GM23248 (cell line): Measurements from ENCODE around the gene MICU1. TPM values are rescaled to one million over a fixed set of nuclear protein-coding genes. Genes with fewer than 3 reads are reported as not detected.

Source experiments
- DNase-seq: peaks from one replicate; pipeline ENCODE4 v3.0.0-alpha.2; 2015
- H2AFZ ChIP-seq: fragments of 200-600 bp; sonication (generic); 2 replicates; pipeline ENCODE4 v1.6.1; 2016; ENCODE audit warnings: antibody characterized with exemption
- H3F3A ChIP-seq: fragments of 200-600 bp; sonication (generic); 2 replicates; pipeline ENCODE4 v1.6.1; 2016; ENCODE audit warnings: mild to moderate bottlenecking, antibody characterized with exemption, mixed run types; ENCODE audit not compliant: insufficient read depth
- H3K27ac ChIP-seq: fragments of 200-600 bp; sonication (generic); 2 replicates; pipeline ENCODE4 v1.5.1; 2016; ENCODE audit warnings: mild to moderate bottlenecking
- H3K27me3 ChIP-seq: fragments of 200-600 bp; sonication (generic); replicated peaks from 2 replicates; pipeline ENCODE4 v1.6.1; 2016; ENCODE audit warnings: mild to moderate bottlenecking; ENCODE audit not compliant: insufficient read depth
- H3K36me3 ChIP-seq: fragments of 200-600 bp; sonication (generic); 2 replicates; pipeline ENCODE4 v1.6.1; 2016; ENCODE audit warnings: low read depth, mild to moderate bottlenecking
- H3K4me1 ChIP-seq: fragments of 200-600 bp; sonication (generic); 2 replicates; pipeline ENCODE4 v1.6.1; 2016; ENCODE audit warnings: mild to moderate bottlenecking; ENCODE audit not compliant: insufficient read depth
- H3K4me2 ChIP-seq: fragments of 200-600 bp; sonication (generic); one replicate; pipeline ENCODE4 v1.6.1; 2016; ENCODE audit warnings: mild to moderate bottlenecking; ENCODE audit not compliant: unreplicated experiment
- H3K4me3 ChIP-seq: fragments of 200-600 bp; sonication (generic); 2 replicates; pipeline ENCODE4 v1.5.1; 2016; ENCODE audit warnings: mild to moderate bottlenecking
- H3K79me2 ChIP-seq: fragments of 200-600 bp; sonication (generic); 2 replicates; pipeline ENCODE4 v1.6.1; 2016; ENCODE audit warnings: mild to moderate bottlenecking; ENCODE audit not compliant: insufficient read depth
- H3K9ac ChIP-seq: fragments of 200-600 bp; sonication (generic); 2 replicates; pipeline ENCODE4 v1.6.1; 2016; ENCODE audit warnings: mild to moderate bottlenecking
- H3K9me2 ChIP-seq: fragments of 200-600 bp; sonication (generic); 2 replicates; pipeline ENCODE4 v1.6.1; 2016; ENCODE audit warnings: mixed run types, mild to moderate bottlenecking, moderate library complexity; ENCODE audit not compliant: insufficient read depth
- H3K9me3 ChIP-seq: fragments of 200-600 bp; sonication (generic); one replicate; pipeline ENCODE4 v1.6.1; 2017; ENCODE audit warnings: low read depth
- H4K20me1 ChIP-seq: fragments of 200-600 bp; sonication (generic); 2 replicates; pipeline ENCODE4 v1.6.0; 2016; ENCODE audit not compliant: insufficient read depth
- EZH2 ChIP-seq: fragments of 200-600 bp; sonication (generic); IDR thresholded peaks from 2 replicates; pipeline ENCODE4 v1.6.1; 2018; ENCODE audit warnings: antibody characterized with exemption, mild to moderate bottlenecking; ENCODE audit not compliant: insufficient read depth, poor library complexity, severe bottlenecking
- EZH2phosphoT487 ChIP-seq: fragments of 200-600 bp; sonication (generic); IDR thresholded peaks from 2 replicates; pipeline ENCODE4 v1.6.1; 2018; ENCODE audit warnings: antibody characterized with exemption, moderate library complexity, mild to moderate bottlenecking, low read depth; ENCODE audit not compliant: insufficient read depth
- WGBS, 2 experiments: methylation state at CpG; one replicate each; pipeline ENCODE4 v1.1.6; 2015 to 2017; ENCODE audit warnings: low lambda C conversion rate in 2 of 2, low coverage in 1 of 2; ENCODE audit errors: missing lambda C conversion rate in 2 of 2; 5-methylcytosine and 5-hydroxymethylcytosine counted together
- in situ Hi-C: fragments of 300-500 bp; cut with MboI; formaldehyde crosslinking; loops from 2 replicates; pipeline ENCODE4 v1.15.0; 2020
- polyA plus RNA-seq: library from polyadenylated mRNA; unstranded; fragments of >200 nt; fragmentation: Nextera tagmentation; extraction: Ambion mirVana; gene quantifications from 2 replicates; pipeline ENCODE4 v1.2.1, GENCODE V29; 2016
- total RNA-seq: library from RNA; depleted of rRNA; stranded (reverse); fragments of >200 nt; shearing (Covaris generic); gene quantifications from 2 replicates; pipeline ENCODE4 v1.2.3, GENCODE V29; 2014

The MICU1 gene
- total and polyA plus RNA-seq, 2 experiments from 2014 or later, result 37.3 to 45.0 TPM

DNA sequence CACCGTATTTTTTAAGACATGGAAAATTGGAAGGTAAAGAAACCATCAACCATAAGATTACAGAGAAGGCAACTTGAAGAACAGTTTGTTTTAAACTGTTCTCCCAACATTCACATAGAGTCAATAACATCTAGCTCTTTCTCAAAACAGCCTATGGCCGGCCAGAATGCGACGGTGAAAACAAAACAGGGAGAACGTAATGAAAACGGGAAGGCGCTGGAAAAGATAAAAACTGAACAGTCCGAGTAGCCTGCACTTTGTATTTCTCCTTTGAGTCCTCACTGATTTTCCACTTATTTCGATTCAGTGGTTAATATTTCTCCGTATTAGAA lies 637 bp downstream of the MICU1 start:
- no peak for DNase-seq
- Histone ChIP-seq H3K79me2 (peaks cover 51% of the 10 kb centered on the region), H3F3A (no peaks in the 10 kb centered on the region), H3K4me3 (peak overlapping the region; percentile 87), H3K27me3 (no peaks in the 10 kb centered on the region), H3K9me3 (no peaks in the 10 kb centered on the region), H3K27ac (peak overlapping the region; percentile 85), H2AFZ (peak overlapping the region; percentile 91), H3K9ac (peak overlapping the region; percentile 94), H3K4me2 (peak overlapping the region; percentile 94), H3K36me3 (no peaks in the 10 kb centered on the region; the same call in 1 of the 2 replicates), H3K4me1 (peaks cover 9% of the 10 kb centered on the region; the same call in 1 of the 2 replicates), H4K20me1 (no peaks in the 10 kb centered on the region), H3K9me2 (no peaks in the 10 kb centered on the region)
- in situ Hi-C loops, result no loop called here
- TF ChIP-seq EZH2, result no peak
- no peak for TF ChIP-seq EZH2phosphoT487
- 0 to 1% methylated on average over 10 of the region's 10 CpGs for WGBS, 2 experiments

DNA sequence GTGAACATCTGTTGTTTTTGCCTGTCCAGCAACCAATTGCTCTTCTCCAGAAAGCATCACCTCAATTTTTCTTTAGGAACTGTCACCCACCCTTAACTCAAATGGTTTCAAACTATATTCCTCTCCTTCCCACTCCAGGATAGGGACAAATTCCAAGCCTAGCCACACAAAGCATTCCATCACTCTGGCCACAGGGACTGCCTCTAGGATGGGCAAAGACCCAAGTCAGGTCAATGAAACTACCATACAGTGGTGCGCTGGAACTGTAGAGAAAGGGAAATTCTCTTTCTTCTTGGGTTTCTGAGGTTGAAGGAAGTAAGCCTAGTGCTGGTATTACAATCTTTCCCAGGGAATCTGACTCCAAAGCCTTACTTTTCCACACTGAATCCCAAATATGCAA lies 3.6 kb downstream of the MICU1 start:
- peaks cover 80% of the 10 kb centered on the region for H3K79me2 ChIP-seq
- no peaks in the 10 kb centered on the region for H3F3A ChIP-seq
- no peaks in the 10 kb centered on the region for H3K9me3 ChIP-seq
- H2AFZ ChIP-seq, result no peak overlapping the region
- no peak overlapping the region for H3K4me2 ChIP-seq
- no peak overlapping the region for H3K27ac ChIP-seq
- H3K9me2 ChIP-seq, result no peaks in the 10 kb centered on the region
- DNase-seq, result no peak
- H3K36me3 ChIP-seq, result no peaks in the 10 kb centered on the region; the same call in 1 of the 2 replicates
- in situ Hi-C loops, result no loop called here
- 91 to 100% methylated on average over 1 of the region's 1 CpG for WGBS, 2 experiments
- no peak overlapping the region for H3K9ac ChIP-seq
- peaks cover 9% of the 10 kb centered on the region; the same call in 1 of the 2 replicates for H3K4me1 ChIP-seq
- no peaks in the 10 kb centered on the region for H4K20me1 ChIP-seq
- TF ChIP-seq EZH2, result no peak
- no peak for TF ChIP-seq EZH2phosphoT487
- H3K27me3 ChIP-seq, result no peaks in the 10 kb centered on the region
- H3K4me3 ChIP-seq, result no peak overlapping the region

DNA sequence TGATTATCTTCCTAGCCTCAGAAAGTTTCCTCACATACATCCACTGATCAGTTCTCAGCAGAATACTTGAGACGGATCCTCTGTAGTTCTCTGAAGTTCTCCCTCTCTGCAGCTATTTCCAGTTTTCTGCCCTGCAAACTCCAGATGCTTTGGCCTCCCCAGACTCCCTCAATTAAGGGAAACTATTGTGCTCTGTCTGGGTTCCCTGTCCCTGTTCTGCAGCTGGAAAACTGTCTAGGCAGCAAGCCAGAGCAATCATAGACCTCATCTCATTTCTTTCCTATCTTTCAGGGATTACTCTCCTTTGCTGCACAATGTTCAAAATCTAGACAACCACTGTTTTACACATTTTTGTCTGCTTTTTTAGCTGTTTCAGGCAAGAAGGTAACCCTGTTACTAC lies 9.2 kb downstream of the MICU1 start:
- no peak for TF ChIP-seq EZH2
- no peak for TF ChIP-seq EZH2phosphoT487
- in situ Hi-C loops, result no loop called here
- Histone ChIP-seq H3K9me2 (no peaks in the 10 kb centered on the region), H3K9me3 (no peaks in the 10 kb centered on the region), H3K27ac (no peak overlapping the region), H3K36me3 (no peaks in the 10 kb centered on the region), H3F3A (no peaks in the 10 kb centered on the region), H3K4me2 (no peak overlapping the region), H2AFZ (no peak overlapping the region), H3K9ac (no peak overlapping the region), H4K20me1 (no peaks in the 10 kb centered on the region), H3K79me2 (peaks cover 97% of the 10 kb centered on the region), H3K4me3 (no peak overlapping the region), H3K27me3 (no peaks in the 10 kb centered on the region), H3K4me1 (no peaks in the 10 kb centered on the region)
- 35 to 37% methylated on average over 1 of the region's 1 CpG for WGBS, 2 experiments
- no peak for DNase-seq

DNA sequence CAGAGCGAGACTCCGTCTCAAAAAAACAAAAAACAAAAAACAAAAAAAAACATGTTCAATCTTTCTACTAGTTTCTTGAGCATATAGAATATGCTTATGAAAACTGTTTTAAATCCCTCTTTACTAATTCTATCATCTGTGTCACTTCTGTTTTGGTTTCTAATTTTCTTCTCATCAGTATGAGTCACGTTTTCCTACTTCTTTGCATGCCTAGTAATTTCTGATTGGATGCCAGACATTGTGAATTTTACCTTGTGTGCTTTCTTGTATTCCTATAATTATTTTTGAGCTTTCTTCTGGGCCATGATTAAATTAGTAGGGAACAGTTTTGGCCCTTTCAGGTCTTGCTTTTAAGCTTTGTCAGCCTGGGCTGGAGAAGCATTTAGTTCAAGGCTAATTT lies 9.9 kb downstream of the MICU1 start:
- no peaks in the 10 kb centered on the region for H3K36me3 ChIP-seq
- TF ChIP-seq EZH2phosphoT487 (no peak), EZH2 (no peak)
- no peaks in the 10 kb centered on the region for H3F3A ChIP-seq
- H3K9ac ChIP-seq, result no peak overlapping the region
- no peak overlapping the region for H3K4me2 ChIP-seq
- peak; percentile 57 for DNase-seq
- no peaks in the 10 kb centered on the region for H3K27me3 ChIP-seq
- no peaks in the 10 kb centered on the region for H4K20me1 ChIP-seq
- H3K9me3 ChIP-seq, result no peaks in the 10 kb centered on the region
- no peak overlapping the region for H3K4me3 ChIP-seq
- no peaks in the 10 kb centered on the region for H3K9me2 ChIP-seq
- 36 to 45% methylated on average over 3 of the region's 3 CpGs for WGBS, 2 experiments
- peaks cover 97% of the 10 kb centered on the region for H3K79me2 ChIP-seq
- in situ Hi-C loops, result no loop called here
- no peak overlapping the region for H2AFZ ChIP-seq
- no peak overlapping the region for H3K27ac ChIP-seq
- H3K4me1 ChIP-seq, result no peaks in the 10 kb centered on the region

DNA sequence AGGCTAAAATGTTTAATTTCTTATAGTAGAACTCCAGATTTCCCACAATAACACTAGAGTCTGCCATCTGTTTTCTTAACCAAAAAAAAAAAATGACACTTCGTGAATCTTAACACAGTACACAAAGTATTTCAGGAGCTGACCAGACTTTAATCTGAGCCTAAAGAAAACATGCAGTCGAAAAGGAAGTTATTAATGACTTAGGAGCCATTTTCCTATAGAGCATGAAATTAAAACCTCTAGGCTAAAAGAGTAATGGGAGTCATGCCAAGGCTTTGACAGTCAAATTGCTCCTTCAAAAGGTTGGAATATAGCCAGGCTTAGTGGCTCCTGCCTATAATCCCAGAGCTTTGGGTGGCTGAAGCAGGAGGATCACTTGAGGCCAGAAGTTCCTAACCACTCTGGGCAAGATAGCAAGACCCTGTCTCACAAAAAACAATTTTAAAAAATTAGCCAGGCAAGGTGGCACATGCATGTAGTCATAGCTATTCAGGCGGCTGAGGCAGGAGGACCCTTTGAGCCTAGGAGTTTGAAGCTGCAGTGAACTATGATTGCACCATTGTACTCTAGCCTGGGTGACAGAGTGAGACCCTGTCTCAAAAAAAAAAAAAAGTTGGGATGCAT lies 13.6 kb downstream of the MICU1 start:
- H3K79me2 ChIP-seq, result peaks cover 88% of the 10 kb centered on the region
- H3K4me3 ChIP-seq, result no peak overlapping the region
- H3F3A ChIP-seq, result no peaks in the 10 kb centered on the region
- no peak overlapping the region for H3K27ac ChIP-seq
- peak; percentile 17 for DNase-seq
- TF ChIP-seq EZH2, result no peak
- no peak for TF ChIP-seq EZH2phosphoT487
- 51 to 56% methylated on average over 3 of the region's 3 CpGs for WGBS, 2 experiments
- no peaks in the 10 kb centered on the region for H3K9me2 ChIP-seq
- in situ Hi-C loops, result no loop called here
- no peaks in the 10 kb centered on the region for H4K20me1 ChIP-seq
- H3K4me1 ChIP-seq, result no peaks in the 10 kb centered on the region
- H3K27me3 ChIP-seq, result no peaks in the 10 kb centered on the region
- H3K36me3 ChIP-seq, result no peaks in the 10 kb centered on the region
- H3K9me3 ChIP-seq, result no peaks in the 10 kb centered on the region
- no peak overlapping the region for H2AFZ ChIP-seq
- H3K9ac ChIP-seq, result no peak overlapping the region
- no peak overlapping the region for H3K4me2 ChIP-seq
